SK-N-MC (cell line): Measurements from ENCODE around the gene USP46.

Experiments used
- FOXP2 ChIP-seq: optimal IDR thresholded peaks from 2 replicates; pipeline ENCODE3; 2011; ENCODE audit warnings: mild to moderate bottlenecking, moderate library complexity; ENCODE audit not compliant: insufficient read depth; ENCODE audit errors: extremely low read length, control extremely low read depth
- POLR2AphosphoS5 ChIP-seq: IDR thresholded peaks from 2 replicates; pipeline ENCODE4 v1.6.1; 2012; ENCODE audit warnings: mild to moderate bottlenecking, low read depth, low read length, borderline replicate concordance

GRCh38 chr4:52635560-52635959 lies 23.5 kb downstream of the USP46 start:
- TF ChIP-seq POLR2AphosphoS5, result no peak
- no peak for TF ChIP-seq FOXP2
